GM11168 (cell line): ENCODE data around the gene PCSK6.
"Not testable (repeated sequence)": the region's sequence is repeated elsewhere in the genome, so short reads cannot be mapped to it uniquely, and the experiment has no call there.

Experiments used
- in situ Hi-C: fragments of 300-500 bp; cut with MboI; formaldehyde crosslinking; loops from one replicate; pipeline ENCODE4 v1.12.0; 2022; ENCODE audit warnings: low sequenced_read_pairs; ENCODE audit not compliant: unreplicated experiment

The PCSK6 gene

DNA sequence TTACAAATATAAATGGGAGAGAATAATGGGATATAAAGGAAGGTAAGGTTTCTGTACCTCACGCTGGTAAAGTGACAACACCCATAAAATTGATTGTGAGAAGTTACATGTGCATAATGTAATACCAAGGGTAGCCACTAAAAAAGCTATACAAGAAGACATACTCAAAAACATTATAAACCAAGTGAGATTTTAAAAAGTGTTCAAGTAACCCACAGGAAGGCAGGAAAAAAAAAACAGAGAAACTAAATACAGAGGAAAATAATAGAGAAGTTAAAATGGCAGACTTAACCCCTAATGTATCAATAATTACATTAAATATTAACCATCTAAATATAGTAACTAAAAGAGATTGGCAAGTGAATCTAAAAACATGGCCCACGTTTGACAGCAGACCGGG lies 76.3 kb downstream of the PCSK6 start:
- in situ Hi-C loops: no loop called here

DNA sequence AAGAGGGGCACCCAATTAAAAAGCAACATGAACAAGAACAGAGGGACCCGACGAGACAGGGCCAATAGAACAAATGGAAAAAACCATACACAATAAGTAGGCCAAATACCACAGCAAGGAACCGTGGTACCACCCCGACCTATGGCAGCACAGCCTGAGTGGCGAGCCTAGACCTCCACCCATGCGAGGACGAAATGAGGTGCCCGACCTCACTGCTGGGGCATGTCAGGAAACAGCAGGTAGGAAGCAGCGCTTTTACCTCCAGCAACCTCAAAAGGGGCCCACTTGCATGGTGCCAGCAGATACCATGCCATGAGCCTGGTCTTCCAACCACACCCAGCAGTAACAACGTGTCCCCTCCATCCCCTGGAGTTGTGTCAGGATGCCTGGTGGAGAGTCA lies 77.9 kb downstream of the PCSK6 start:
- in situ Hi-C loops: no loop called here

DNA sequence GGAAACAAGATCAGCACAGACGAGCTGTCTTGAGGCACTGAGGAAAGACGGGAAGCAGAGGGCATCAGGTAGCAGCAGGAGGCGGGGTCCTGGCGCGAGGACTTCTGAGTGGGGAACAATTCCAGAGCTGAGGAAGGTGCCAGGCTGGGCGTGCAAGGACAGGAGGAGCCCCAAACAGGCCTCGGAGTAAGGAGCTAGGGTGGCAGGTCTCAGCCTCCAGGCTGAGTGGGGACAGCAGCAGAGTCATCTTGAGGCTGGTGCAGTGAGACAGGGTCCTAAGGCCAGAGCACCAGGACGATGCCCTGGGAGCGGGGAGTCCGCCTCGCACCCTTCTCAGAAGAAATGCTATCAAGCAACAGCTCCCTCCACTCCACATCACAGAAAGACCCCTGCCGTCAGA lies 78.4 kb downstream of the PCSK6 start:
- in situ Hi-C loops: no loop called here

DNA sequence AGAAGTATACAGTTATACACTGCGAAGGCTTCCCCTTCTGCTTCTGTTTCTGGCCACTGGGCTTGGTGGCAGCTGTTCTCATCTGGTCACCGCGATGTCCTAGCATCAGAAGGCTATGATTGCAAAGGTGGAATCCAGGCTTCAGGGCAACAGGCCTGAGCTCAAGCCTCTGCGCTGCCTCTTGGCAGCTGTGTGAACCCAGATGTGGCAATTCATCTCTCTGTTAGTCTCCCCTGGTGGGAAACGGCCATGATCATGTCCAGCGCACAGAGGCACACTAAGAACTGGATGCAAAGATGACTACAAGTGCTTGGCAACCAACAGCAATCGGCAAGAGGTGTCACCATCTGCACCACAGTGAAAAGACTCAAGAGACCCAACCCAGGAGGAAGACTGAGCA lies 78.9 kb downstream of the PCSK6 start:
- in situ Hi-C loops: no loop called here

DNA sequence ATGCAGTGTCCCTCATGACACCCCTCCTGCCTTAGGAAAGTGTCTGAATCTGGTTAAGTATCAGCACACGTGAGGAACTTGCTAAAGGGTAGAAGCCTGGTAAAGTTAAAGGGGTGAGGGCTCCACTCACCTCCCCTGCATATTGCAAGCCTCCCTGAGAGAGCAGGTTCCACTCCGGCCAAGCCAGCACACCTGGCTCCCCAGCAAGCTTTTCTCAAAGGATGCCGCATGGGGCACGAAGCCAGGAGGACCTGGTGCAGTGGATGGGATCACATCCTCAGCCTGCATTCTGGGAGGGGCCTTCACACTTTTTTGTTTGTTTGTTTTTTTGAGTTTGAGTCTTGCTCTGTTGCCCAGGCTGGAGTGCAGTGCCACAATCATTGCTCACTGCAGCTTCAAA lies 79.9 kb downstream of the PCSK6 start:
- in situ Hi-C loops: no loop called here

DNA sequence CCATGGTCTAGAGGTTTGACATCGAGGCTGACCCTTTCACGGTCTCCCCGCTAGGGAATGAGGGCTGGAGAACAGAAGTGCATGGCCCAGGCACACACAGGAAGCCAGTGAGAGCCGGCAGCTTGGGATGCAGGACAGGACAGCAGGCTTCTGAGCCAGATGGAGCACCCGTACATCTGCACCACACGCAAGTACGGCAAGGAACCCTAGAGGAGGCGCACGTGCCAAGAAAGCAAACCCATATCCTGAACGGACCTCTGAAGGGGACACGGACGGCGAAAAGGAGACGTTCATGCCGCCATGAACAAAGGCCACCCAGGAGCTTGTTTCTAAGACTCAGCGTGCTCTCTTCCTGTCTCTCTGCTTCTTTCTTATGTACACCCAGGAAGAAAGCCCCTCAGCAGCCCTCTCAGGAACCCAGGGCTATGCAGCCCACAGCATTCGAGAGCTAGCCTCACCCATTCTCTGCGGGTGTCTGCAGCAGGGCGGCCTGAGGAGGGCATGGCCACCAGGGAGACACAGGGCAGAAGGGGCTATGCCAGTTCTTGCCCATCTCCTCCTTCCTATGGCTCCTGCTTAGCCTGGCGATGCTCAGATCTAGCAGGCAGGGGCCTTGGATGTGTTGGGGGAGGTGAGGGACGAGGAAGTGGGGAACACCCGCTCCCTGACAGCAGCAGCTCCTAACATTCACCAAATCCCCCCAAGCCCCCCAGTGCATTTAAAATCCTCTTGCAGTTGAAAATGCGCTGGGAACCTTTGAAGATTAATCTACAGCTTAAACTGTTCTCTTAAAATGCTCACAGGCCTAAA lies 81.3 kb downstream of the PCSK6 start:
- in situ Hi-C loops: no loop called here

DNA sequence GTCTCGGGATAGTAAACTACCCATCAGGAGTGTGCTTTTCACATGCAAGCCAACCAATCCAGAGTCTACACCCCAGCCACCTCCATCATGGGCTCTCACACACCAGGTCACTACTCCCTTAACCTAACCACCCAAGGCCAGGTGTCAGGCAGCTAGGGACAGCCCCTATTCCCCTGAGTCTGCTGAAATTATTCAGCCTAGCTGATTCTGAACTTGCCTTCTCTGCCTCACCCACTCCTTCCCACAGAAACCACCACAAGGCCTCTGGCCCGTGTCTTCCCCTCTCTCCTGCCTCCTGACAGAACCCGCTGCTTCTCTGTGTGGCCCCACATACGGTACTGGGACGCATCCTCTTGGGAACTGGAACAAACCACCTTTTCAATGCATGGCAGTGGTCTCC lies 82.1 kb downstream of the PCSK6 start:
- in situ Hi-C loops: no loop called here

DNA sequence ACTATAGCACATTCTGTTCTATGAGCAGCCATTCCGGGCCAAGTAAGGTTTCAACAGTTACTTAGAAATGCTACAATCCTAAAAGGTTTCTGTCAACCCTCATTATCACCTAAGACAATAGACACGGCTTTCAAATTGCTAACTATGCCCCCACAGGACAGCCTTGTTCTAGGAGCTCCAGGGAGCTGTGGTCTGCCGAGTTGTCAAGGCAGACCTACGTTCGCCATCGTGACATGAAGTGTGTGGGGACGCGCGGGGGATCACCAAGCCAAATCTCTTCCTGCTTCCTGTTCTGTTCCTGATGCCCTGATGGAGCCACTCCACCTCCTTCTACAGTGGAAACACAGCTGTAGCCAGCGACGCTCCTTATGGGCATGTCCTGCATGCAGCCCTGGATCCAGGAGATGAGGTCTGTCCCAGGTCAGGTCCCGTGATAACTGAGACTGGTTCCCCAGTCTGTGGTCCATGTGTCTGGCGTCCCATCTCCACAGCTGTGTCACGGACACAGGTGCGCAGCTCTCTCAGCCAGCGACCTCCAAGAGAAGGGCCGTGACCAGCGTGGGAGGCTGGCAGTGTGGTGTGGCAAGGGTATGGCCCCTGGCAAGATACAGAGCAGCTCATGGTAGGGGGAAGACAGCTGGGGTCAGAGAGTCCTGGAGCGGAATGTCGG lies 82.8 kb downstream of the PCSK6 start:
- in situ Hi-C loops: no loop called here

DNA sequence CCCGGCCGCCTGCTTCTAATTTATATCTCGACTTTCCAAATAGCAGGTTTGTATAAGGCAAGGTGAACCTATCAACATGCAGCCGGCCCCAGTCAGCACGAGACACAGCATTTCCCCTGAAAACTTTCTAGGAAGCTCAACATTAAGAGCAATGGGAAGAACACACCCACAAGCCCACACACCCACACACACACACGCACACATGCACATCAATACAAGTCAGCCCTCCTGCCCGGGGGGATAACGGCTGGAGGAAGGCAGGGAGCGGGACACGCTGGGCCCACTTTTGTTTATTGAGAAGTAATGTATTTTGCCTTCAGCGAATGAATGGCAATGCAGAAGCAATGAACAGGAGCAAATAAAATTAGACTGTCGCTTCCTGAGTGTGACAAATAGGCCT lies 83.5 kb downstream of the PCSK6 start:
- in situ Hi-C loops: no loop called here

DNA sequence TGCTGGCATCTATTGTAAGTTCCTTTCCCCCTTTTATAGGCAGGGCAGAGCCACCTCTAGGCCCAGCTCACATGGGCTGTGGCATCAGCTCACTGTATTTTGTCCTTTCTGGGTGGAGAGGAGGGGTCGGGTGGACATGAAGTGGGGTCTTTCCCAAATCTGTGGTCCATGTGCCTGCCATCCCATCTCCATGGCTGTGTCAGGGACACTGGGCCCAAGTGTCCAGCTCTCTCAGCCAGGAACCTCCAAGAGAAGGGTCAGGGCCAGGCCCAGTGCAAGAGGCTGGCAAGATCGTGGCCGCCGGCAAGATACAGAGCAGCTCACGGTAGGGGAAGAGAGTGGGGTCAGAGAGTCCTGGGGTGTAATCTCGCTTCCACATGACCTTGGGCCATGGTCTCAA lies 85.3 kb downstream of the PCSK6 start:
- in situ Hi-C loops: no loop called here

DNA sequence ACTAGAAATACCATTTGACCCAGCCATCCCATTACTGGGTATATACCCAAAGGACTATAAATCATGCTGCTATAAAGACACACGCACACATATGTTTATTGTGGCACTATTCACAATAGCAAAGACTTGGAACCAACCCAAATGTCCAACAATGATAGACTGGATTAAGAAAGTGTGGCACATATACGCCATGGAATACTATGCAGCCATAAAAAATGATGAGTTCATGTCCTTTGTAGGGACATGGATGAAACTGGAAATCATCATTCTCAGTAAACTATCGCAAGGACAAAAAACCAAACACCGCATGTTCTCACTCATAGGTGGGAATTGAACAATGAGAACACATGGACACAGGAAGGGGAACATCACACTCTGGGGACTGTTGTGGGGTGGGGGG lies 86.6 kb downstream of the PCSK6 start:
- in situ Hi-C loops: not testable (repeated sequence)

DNA sequence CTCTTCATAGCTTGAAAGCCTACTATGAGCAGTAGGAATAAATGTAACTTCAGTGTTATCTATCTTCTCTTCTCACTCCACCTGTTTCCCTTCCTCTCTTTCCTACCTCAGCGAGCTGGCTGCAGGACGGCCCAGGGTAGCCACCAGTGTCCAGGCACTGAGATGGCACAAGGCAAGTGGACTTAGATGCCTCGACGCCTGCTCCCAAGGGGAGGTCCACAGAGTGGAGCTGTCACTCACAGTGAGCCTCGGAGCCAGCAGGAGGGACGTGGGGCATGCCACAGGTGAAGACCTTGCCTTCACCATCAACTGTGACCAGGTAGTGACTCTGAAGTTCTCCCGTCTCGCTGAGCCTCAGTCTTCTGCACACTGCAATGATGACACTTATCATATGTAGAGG lies 88.2 kb downstream of the PCSK6 start:
- in situ Hi-C loops: no loop called here

DNA sequence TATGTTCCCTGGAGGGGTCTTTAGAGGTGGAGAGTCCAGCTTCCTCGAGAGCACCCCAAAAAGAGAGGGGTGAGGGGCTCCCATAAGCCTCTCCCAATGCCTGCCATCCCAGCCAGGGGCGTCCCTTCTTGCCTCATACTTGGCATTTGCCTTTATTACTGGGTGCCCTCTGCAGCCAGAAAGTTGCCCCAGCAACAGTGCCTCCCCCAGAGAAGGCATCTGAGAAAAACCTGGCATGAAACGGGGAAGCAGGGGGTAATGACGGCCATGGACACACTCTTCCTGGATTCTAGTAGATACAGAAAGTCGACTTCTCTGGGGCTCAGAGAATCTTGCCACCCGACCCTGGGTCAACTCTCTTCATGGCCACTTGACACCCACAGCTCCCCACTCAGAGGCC lies 90.1 kb downstream of the PCSK6 start:
- in situ Hi-C loops: no loop called here

DNA sequence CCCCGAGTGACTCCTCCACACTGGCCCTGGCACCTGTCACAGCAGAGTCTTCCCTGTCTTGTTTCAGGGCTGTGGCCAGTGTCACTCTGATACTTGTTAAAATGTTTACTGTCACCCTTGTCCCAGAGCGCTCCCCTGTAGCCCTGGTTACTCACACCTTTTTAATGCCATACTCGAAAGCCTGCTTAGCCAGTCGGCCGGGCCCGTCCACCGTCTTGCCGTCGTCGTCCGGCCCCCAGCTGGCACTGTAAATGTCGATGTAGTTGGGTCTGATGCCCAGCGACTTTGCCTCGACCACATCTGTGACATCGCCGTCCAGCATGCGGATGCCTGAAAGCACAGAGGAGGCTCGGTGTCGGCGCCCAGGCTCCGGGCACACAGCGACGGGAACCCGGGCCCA lies 91.3 kb downstream of the PCSK6 start:
- in situ Hi-C loops: no loop called here

DNA sequence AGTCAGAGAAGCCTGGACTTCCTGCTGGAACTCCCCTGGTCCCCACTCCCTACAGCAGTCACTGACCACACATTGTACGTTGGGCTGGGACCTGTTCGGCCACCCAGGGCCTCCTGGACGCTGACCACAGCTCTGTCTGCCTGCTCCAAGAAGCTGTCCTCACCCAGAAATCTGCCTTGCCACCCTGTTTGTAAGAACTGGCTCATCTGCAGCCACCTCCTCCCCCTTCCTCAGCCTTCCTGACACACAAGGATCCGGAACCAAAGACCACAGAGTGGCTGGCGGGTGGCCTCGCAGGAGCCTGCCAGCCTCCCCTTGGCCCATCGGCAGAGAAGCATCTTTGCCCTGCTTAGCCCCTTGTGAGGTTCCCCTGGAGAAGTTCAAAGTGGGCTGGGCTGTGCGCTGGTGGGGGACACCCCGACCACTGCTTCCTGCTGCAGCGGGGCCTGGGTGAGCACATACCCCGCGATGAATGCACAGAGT lies 91.9 kb downstream of the PCSK6 start:
- in situ Hi-C loops: no loop called here

DNA sequence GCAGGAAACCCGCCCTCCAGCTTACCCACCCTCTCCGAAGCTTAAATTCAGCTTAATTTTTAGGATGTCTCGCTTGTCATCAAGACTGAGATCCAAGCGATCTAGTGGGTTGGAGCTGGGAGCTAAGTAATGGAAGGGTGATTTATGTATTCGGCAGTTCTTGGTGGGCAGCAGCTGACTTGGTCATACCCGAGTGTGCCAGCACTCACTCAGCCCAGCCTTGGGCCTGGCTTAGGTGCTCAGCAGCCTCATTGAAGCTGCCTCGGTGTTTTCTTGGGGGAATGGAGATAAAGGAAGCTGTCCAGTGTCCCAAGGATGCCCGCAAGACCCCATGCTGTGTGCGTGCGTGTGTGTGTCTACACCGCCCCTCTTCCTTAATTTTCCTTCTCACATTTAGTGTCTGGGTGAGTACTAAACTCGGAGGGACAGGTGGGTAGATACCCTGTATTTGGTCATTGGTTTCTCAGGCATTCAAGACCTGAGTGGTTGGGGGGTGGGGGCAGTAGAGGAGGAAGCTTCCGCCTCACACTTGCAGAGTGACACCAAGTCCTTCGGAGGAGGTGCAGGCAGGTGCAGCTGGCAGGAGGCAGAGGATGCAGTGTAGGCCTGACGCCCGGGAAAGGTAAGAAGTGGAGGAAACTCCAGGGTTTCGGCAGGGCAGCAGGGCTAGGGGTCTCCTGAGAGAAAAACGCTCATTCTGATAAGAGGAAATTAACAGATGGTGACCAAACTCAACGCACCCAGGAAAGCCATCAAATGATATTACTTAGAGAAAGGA lies 92.8 kb downstream of the PCSK6 start:
- in situ Hi-C loops: no loop called here

DNA sequence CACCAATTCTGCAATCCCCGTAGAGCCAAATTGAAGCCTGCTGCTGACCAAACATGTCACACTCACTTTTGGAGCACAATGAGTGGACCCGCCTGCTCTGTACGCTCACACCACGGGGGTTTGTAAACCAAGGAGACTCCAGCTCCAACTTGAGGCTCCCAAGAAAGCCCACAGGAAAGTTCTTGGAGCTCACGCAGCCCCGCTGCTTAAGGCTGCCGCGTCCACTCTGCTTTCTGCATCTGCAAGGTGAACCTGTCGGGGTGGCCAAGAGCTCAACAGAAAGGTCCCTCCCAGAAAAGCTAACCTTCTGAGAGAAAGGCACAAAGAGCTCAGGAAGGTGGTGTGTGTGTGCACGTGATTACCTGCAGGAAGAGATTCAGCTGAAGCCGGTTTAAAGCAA lies 94.9 kb downstream of the PCSK6 start:
- in situ Hi-C loops: no loop called here

DNA sequence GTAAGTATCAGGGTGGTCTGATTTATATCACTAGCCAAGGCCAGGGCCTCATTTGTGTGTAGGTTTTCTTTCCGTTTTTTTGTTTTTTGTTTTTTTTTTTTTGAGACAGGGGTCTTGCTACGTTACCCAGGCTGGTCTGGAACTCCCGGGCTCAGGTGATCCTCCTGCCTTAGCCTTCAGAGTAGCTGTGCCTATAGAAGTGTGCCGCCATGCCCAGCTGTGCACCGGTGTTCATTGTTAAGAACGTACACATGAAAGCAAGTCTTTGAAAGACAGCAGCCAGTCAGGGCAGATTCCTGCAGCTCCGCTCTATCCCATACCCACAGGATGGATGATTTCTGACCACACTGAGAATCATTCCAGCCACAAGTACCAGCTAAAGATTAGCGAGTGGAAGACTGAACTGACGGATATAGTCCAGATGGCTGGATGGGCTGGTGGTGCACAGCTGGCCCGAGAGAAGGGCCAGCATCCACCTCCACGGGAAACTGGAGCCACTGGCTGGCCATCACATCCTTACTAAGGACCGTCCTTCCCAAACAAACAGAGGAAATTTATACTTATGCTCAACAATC lies 95.4 kb downstream of the PCSK6 start:
- in situ Hi-C loops: no loop called here

DNA sequence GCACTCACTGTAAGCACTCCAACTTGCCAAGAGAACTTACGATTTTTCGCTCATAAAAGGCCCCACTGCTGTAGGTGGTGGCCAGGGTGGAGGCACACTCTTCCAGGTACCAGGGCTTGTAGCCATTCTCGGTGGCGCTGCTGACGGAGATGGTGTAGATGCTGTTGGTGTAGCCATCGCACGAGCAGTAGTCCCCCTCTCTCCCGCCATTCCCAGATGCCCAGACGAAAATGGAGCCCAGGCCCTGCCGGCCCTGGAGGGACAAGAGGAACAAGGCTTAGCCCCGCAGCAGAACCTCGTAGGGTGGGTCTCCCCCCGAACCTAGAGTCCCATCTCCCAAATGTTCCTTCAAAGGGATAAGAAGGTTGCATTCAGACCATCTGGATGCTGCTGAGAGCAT lies 96.3 kb downstream of the PCSK6 start:
- in situ Hi-C loops: no loop called here

DNA sequence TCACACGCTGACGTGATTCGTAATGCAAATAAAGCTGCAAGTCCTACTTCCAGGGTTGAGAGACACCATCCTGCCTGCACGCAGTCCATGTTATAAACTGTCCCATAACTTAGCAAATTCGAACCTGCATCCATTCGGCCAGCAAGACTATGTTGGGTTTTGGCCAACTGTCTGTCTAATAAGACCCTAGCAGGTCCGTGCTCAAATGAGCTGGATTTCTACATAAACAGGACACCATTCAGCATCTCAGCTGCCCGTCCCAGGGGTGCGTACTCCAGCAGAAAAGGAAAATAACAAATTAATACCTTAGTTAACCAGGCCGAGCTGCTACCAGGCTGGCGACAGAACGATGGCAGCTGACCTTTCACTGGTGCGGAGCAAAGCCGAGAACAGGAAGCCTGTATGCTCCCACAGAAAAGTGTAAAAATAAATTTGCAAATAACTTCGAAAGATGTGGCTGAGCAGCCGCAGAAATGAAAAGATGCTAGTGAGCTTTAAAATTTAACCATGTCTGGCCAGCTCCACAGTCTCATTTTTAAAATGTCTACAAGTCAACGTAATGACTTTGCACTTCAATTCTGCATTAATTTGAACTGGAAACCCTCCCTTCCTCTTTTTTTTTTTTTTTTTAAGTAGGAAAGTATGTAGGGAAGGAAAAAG lies 97.4 kb downstream of the PCSK6 start:
- in situ Hi-C loops: no loop called here
